ENCODE data around the gene G6PD.
"Not testable (repeated sequence)": the region's sequence is repeated elsewhere in the genome, so short reads cannot be mapped to it uniquely, and the experiment has no call there.

Gene G6PD

DNA sequence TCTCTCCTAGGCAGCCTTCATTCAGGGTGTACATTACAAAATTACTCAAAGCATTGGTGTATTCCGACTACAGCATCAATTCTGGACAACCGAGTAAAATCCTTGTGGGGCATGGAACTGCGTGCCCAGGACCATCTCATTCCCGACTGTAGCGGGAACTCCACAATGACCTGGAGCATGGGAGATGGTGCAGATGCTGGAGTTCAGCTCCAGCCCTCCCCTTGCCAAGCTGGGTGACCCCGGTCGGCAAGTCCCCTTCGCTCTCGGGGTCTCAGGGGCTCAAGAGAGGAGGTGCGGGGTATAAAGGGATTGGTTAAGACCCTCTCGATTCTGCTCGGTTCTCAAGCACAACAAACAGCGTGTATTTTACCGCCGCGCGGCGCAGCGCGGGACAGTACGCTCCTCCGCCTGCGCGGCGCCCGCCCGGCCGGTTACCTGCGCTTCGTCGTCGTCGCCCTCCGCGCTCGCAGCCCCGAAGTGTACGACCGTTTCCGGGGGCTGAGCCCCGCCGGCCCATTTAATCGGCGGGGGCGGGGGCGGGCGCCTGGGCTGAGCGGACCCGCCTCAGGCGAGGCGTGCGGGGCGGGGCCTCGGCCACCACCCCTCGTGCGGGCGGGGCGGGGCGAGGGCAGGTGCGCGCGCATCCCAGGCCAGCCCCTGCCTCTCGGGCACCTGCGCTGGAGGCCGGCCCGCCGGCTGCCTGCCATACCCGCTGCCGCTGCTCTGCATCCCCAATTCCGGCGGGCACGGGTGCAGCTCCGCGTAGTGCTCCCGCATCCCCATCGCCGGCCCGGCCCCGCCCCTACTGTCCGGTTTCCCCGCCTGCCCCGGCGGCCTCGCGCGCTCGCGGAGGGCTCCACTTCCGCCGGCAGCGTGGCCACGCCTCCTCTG lies at the start of gene G6PD:
Gene G6PD (minus strand): TSS at position 493 of the 891 bp plus-strand sequence. CDS start 691 bp downstream, outside the sequence.
- peak; percentile 83 to 86 for DNase-seq

GRCh38 chrX:154595559-154596249 lies 49.1 kb upstream of the G6PD start:
- no peak for DNase-seq

GRCh38 chrX:154594491-154594890 lies 47.8 kb upstream of the G6PD start:
- DNase-seq: no peak

DNA sequence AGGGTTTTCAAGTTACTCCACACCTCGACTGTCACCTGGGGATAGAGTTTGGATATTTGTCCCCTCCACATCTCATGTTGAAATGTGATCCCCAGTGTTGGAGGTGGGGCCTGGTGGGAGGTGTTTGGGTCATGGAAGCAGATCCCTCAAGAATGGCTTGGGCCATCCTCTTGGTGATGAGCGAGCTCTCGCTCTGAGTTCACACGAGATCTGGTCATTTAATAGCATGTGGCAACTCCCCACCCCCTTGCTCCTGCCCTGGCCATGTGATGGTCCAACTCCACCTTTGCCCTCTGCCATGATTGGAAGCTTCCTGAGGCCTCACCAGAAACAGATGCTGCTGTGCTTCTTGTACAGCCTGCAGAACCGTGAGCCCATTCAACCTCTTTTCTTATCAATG lies 46.6 kb upstream of the G6PD start:
- no peak for DNase-seq

DNA sequence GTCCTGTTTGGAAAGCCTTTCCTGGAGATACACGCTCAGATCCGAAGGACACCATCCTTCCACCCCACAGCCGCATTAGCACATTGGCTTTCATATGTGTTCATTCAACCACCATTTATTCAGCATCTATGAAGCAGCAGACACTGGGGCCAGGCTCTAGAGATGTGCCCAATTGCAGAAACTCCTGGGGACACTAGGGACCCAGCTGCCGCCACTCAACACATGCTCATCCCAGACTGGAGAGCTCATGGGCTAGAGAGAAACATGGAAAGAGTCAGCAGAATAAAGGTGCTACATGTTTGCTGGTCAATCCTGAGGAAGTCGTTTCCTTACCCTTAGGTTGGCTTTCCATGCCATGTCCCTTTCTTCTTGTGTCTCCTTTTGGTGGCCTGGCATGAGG lies 45.9 kb upstream of the G6PD start:
- DNase-seq: no peak

- not testable (repeated sequence) for DNase-seq
Observed at GRCh38 chrX:154590415-154590814, 43.8 kb upstream of the G6PD start.

DNA sequence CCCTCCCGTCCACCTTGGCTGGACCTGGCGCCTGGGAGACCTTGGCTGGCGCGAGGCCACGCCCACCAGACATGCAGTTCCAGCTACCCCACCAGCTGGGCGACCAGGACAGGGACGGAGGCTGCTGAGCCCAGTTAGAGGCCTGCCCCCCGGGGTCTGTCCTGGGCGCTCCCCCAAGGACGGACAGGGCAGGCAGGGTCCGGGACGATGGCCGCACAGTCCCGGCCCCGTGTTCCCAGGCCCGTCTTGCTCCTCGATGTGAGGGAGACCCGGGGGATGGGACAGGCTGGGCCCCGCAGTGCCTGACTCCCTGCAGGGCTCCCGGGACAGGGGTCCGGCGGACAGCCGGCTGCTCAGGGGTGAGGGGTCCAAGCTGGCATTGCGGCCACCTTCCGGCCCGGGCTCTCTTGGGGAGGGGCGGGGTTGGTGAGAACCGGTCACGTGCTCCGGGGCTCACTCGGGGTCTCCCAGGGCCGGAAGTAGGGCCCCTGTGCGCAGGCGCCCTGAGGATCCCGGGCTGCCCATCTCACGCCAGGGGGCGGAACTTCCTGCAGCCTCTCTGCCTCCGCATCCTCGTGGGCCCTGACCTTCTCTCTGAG lies 38.0 kb upstream of the G6PD start, which contains the start of gene CTAG1A:
Gene CTAG1A (plus strand): TSS at position 549 of the 599 bp plus-strand sequence. CDS start 74 bp downstream, outside the sequence.
- not testable (repeated sequence) for DNase-seq

- DNase-seq: not testable (repeated sequence)
Observed at GRCh38 chrX:154582994-154583393, 36.3 kb upstream of the G6PD start.

DNA sequence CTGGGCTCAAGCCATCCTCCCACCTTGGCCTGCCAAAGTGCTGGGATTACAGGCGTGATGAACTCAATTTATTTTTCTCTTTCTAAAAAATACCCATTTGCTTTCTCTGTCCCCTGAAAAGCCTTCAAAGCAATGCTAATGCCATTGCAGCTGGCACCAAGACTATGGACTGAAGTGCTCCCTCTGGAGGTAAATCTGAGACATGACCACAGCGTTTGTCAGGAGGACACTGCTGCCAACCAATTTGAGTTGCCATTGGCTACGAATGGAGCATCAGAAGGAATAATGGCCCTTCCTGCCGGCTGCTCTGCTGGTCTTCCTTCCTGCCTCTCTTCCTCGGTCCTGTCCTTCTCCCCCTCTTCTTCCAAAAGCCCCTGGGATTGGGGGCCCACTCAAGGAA lies 28.4 kb upstream of the G6PD start:
- not testable (repeated sequence) for DNase-seq

- DNase-seq: not testable (repeated sequence)
Observed at GRCh38 chrX:154573061-154573460, 26.4 kb upstream of the G6PD start.

GRCh38 chrX:154570361-154570760 lies 23.7 kb upstream of the G6PD start:
- DNase-seq: not testable (repeated sequence)

- DNase-seq: not testable (repeated sequence)
Observed at GRCh38 chrX:154562295-154562694, 15.6 kb upstream of the G6PD start.

- not testable (repeated sequence) for DNase-seq
Observed at GRCh38 chrX:154560326-154560725, 13.7 kb upstream of the G6PD start.

- not testable (repeated sequence) for DNase-seq
Observed at GRCh38 chrX:154558896-154559295, 12.2 kb upstream of the G6PD start.

DNA sequence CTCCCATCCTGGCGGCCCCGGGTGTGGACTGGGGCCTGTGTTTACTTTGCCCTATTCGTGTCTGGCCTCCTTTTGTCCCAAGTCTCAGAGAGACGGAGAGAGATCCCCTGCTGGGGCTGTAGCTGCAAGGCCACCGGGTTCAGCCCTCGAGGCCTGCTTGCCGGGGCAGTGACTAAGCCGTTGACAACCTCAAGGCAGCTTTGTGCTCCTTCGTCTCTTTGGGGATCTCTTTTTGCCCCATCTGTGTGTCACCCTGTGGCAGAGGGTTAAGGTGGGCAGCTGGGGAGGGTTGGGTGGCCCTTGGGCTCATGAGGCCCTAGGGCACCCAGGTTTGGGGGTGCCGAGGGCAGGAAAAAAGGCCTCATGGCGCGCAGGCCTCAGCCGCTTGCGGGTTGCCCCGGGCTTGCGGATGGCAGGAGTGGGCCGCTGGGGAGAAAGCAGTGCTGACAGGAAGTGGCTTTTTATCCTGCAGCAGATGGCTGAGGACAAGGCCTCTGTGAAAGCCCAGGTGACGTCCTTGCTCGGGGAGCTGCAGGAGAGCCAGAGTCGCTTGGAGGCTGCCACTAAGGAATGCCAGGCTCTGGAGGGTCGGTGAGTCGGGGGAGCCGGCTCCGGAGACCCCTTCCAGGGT lies 11.5 kb upstream of the G6PD start:
- not testable (repeated sequence) for DNase-seq

DNA sequence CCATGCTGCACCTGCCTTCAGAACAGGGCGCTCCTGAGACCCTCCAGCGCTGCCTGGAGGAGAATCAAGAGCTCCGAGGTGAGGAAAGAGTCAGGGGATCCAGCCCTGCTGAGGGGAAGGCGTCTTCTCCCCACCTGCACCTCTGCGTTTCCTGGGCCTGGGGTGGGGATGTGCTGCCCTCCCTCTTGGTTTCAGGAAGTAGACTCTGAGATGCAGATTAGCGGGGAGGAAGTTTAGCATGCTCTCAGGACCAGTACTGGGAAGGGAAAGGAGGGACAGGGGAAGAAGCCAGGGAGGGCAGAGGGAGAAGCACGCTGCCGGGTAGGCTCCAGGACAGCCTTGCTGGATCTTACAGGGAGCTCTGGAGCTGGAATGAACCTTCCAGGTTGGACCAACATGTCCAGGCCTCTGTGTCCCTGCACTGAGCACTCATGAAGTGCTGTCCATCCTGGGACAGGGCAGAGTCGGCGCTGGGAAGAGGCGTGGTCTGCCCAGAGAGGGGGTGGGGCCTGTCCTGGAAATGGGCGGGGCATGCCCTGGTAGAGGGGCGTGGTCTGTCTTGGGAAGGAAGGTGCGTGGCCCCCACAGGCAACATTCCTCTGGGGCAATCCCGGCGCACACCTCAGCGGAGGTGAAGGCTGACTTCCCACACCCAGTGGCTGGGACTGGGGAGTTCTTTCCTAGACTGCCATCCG lies 5.6 kb upstream of the G6PD start:
- DNase-seq: not testable (repeated sequence)

- no peak for DNase-seq
Observed at GRCh38 chrX:154549766-154550165, 3.1 kb upstream of the G6PD start.

- DNase-seq: no peak
Observed at GRCh38 chrX:154548028-154548316, 1.3 kb upstream of the G6PD start.

- DNase-seq: peak; percentile 91
Observed at GRCh38 chrX:154547245-154548027, 790 bp upstream of the G6PD start, which contains the start of gene IKBKG. IKBKG (plus strand) TSS chrX:154547620; CDS start chrX:154552003, 4,383 bp downstream.

DNA sequence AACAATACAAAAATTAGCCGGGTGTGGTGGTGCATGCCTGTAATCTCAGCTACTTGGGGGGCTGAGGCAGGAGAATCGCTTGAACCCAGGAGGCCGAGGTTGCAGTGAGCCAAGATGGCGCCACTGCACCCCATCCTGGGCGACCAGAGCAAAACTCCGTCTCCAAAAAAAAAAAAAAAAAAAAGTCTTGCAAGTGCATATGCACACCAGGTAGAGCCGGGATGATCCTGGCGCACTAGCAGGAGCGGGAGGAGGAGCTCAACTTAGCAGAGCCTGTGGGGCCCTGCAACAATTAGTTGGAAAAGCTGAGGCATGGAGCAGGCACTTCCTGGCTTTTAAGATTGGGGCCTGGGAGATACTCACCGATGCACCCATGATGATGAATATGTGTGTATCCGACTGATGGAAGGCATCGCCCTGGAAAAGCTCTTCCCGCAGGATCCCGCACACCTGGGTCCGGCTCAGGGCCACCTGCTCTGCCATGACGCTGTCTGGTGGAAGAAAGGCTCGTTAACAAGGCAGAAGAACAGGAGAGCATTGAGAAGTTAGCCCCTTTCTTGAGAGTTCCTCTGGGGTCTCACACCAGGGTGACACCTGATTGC lies 872 bp downstream of the G6PD start:
- no peak for DNase-seq
